Peyer's patch (tissue), 4 donors: ENCODE results near the gene FAF2. TPM values are rescaled to one million over a fixed set of nuclear protein-coding genes. Genes with fewer than 3 reads are reported as not detected.
A peak's percentile ranks its signal among the peaks of the same experiment; 100 is the strongest.

Experiments
- DNase-seq, 3 donors: peaks; one replicate each; pipeline ENCODE4 v3.0.0-alpha.2; 2017 to 2019
- H3K27ac ChIP-seq, 4 donors: fragments of 200-600 bp; sonication (generic); one replicate each; pipeline ENCODE4 v1.5.1; 2016 to 2019
- H3K27me3 ChIP-seq, 2 donors: fragments of 200-600 bp; sonication (generic); one replicate each; pipeline ENCODE4 v1.5.1; 2019
- H3K36me3 ChIP-seq, 3 donors: fragments of 200-600 bp; sonication (generic); one replicate each; pipeline ENCODE4 v1.5.1; 2016 to 2019
- H3K4me1 ChIP-seq, 4 donors: fragments of 200-600 bp; sonication (generic); one replicate each; pipeline ENCODE4 v1.5.1; 2016 to 2019
- H3K4me3 ChIP-seq, 4 donors: fragments of 200-600 bp; sonication (generic); 1 replicate in 3 of 4; 2 replicates in 1 of 4; pipeline ENCODE4 v1.5.1; 2016 to 2019; ENCODE audit warnings: mild to moderate bottlenecking in 1 of 4
- H3K9me3 ChIP-seq, 4 donors: fragments of 200-600 bp; sonication (generic); one replicate each; pipeline ENCODE4 v1.5.1; 2016 to 2019; ENCODE audit warnings: mild to moderate bottlenecking in 1 of 4
- POLR2A ChIP-seq, 2 donors: fragments of 450-650 bp; IDR thresholded peaks; one replicate each; pipeline ENCODE4 v1.5.1; 2017; ENCODE audit warnings: antibody characterized with exemption in 2 of 2, mild to moderate bottlenecking in 2 of 2, moderate library complexity in 2 of 2
- total RNA-seq, 4 donors: library from RNA; depleted of rRNA; stranded (reverse); fragments of >200 nt; gene quantifications; one replicate each; pipeline ENCODE4 v1.1.0, GENCODE V29; 2016
- TF ChIP-seq, protein P1 (sequence below), 6 experiments: fragments of 450-650 bp in 4 of 6; fragments of 200-600 bp in 2 of 6; sonication (generic) in 1 of 6; IDR thresholded peaks; one replicate each; pipeline ENCODE4 v1.5.1; 2017 to 2019; ENCODE audit warnings: antibody characterized with exemption in 6 of 6, mild to moderate bottlenecking in 3 of 6, moderate library complexity in 1 of 6

Gene FAF2
- total RNA-seq, 4 donors from 2014 or later, result 18.2 to 41.5 (median 32.4) TPM

DNA sequence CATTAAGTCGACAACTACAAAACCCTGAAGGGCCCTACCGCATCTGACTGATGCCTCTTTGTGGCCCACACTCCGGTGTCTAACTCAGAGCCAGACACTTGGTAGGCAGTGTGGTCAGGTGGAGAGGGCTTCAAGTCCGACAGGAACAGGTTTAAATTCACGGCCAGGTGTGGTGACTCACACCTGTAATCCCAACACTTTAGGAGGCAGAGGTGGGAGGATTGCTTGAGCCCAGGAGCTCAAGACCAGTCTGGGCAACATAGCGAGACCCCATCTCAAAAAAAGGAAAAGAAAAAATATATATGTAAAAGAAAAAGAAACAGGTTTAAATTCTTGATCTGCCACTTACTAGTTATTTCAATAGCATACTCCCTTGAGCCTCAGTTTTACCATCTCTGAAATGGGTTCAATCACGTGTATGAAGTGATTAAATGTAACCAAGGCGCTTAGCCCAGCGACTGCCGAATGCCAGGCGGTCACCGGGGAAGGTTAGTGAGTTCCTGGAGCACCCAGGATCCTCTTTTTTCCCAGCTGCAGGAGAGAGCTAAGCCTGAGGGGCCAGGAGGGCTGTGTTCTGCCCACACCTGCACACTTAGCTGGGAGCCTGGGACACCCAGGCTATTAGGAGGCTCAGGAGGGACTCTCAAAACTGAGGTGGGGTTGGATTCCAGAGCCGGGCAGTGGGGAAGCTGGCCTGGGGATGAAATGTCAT is 32.8 kb upstream of the FAF2 start:
- TF ChIP-seq, protein P1, sequence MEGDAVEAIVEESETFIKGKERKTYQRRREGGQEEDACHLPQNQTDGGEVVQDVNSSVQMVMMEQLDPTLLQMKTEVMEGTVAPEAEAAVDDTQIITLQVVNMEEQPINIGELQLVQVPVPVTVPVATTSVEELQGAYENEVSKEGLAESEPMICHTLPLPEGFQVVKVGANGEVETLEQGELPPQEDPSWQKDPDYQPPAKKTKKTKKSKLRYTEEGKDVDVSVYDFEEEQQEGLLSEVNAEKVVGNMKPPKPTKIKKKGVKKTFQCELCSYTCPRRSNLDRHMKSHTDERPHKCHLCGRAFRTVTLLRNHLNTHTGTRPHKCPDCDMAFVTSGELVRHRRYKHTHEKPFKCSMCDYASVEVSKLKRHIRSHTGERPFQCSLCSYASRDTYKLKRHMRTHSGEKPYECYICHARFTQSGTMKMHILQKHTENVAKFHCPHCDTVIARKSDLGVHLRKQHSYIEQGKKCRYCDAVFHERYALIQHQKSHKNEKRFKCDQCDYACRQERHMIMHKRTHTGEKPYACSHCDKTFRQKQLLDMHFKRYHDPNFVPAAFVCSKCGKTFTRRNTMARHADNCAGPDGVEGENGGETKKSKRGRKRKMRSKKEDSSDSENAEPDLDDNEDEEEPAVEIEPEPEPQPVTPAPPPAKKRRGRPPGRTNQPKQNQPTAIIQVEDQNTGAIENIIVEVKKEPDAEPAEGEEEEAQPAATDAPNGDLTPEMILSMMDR (IDR thresholded peaks at IDR 0.05), result no peak
- no peak for TF ChIP-seq POLR2A (IDR thresholded peaks at IDR 0.05)
- no peak for DNase-seq

DNA sequence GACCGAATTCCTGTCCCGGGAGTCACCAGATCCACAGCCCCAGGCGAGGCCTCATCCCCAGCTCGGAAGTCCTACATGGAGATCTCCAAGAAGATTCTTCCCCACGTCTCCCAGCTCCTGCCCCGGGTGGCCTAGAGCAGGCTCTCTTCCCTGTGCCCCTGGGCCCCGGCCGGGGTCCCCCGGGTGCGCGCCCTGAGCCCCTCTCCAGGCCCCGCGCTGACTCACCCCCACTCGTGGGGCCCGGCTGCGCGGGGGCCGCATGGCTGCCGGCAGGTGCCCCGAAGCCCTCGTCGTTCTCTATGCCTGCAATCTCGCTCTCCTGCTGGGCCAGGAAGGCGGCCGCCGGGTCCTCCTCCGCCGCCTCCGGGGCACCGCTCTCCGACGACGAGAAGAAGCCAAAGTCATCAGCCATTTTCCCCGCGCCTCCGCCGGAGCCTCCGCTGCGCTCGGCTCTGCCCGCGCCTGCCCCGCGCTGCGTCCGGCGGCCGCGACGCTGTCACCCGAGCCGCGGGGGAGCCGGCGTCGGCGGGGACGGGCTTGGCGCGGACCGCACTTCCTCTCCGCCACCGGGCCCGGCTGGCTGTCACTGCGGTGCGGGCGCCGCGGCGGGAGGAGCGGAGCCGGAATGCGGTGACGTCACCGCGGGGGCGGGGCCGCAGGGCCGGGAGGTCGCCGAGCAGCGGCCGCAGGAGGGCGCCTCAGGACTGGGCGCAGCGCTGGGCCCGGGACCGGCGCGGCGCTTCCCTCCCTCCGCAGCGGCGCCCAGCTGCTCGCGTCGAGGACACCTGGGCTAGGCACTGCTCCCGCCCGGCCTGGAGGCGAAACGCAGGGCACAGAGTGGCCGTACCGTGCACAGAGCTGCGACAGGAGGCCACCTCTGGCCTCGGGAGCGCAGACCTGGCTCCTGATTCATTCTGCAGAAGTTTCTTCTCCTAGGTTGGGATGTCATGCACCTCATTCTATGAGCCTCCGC is 31.9 kb upstream of the FAF2 start, which contains the start of gene CLTB:
Gene CLTB, minus strand, starts transcription at position 588 of the 973 bp plus-strand sequence. Its CDS starts 176 bp downstream, at position 412.
- Histone ChIP-seq H3K27ac (peak within 1 kb of the TSS; percentile 84 to 98 (median 92)), H3K4me3 (peak within 1 kb of the TSS; percentile 83 to 99 (median 91)), H3K36me3 (no peaks in the 10 kb centered on the region), H3K27me3 (no peaks in the 10 kb centered on the region), H3K9me3 (no peaks in the 10 kb centered on the region), H3K4me1 (peaks cover 2 to 47% (median 10%) of the 10 kb centered on the region in 4 donors)
- peak; percentile 88 to 97 (median 96) for DNase-seq
- TF ChIP-seq POLR2A (IDR thresholded peaks at IDR 0.05), result peak; percentile 59 to 96
- TF ChIP-seq, protein P1 (IDR thresholded peaks at IDR 0.05), result peak; percentile 76 to 100 (median 92)

More for the DNA sequence above, 32.8 kb upstream of the FAF2 start:
- Histone ChIP-seq H3K9me3 (no peaks in the 10 kb centered on the region), H3K27ac (peak overlapping the region; percentile 84 to 98 (median 92)), H3K4me3 (peak overlapping the region; percentile 83 to 99 (median 91)), H3K36me3 (peaks cover 0 to under 1% (median 0%) of the 10 kb centered on the region in 3 donors), H3K4me1 (peaks cover 2 to 50% (median 10%) of the 10 kb centered on the region in 4 donors), H3K27me3 (no peaks in the 10 kb centered on the region)

DNA sequence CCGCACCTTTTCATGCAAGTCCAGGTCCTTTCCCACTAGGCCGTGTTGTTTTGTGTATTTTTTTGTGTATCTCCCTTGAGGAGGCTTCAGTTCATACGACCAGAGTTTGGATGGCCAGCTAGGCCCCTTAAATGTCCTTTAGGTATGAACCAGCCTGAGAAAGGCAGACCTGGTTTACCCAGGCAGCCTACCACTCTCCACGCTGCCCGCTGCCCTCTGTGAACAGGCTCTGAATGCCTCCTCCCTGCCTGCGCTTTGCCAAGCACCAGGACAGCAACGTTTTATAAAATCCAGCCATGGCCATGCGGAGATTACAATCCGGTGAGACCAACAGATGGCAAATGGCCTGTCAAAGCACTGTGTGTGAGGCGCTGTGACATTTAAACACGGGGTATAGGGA is 31.2 kb upstream of the FAF2 start:
- Histone ChIP-seq H3K4me3 (peak overlapping the region in 3 of 4 donors; percentile 83 to 91 (median 91)), H3K9me3 (no peaks in the 10 kb centered on the region), H3K27me3 (no peaks in the 10 kb centered on the region), H3K36me3 (no peaks in the 10 kb centered on the region), H3K27ac (peak overlapping the region; percentile 84 to 98 (median 92)), H3K4me1 (peaks cover 2 to 41% (median 10%) of the 10 kb centered on the region in 4 donors)
- TF ChIP-seq, protein P1 (IDR thresholded peaks at IDR 0.05), result no peak
- no peak for TF ChIP-seq POLR2A (IDR thresholded peaks at IDR 0.05)
- DNase-seq, result no peak

DNA sequence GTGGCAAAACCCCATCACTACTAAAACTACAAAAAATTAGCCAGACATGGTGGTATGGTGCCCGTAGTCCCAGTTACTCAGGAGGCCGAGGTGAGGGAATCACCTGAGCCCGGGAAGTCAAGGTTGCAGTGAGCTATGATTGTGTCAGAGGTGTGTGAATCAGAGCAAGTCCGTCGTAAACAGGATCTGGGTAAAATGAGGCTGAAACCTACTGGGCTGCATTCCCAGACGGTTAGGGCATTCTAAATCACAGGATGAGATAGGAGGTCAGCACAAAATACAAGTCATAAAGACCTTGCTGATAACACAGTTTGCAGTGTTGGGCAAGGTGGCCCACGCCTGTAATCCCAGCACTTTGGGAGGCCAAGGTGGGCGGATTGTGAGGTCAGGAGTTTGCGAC is 29.9 kb upstream of the FAF2 start:
- no peaks in the 10 kb centered on the region for H3K9me3 ChIP-seq
- peak in 1 of 3 donors; percentile 79 for DNase-seq
- no peaks in the 10 kb centered on the region for H3K36me3 ChIP-seq
- TF ChIP-seq, protein P1 (IDR thresholded peaks at IDR 0.05), result no peak
- TF ChIP-seq POLR2A (IDR thresholded peaks at IDR 0.05), result no peak
- no peaks in the 10 kb centered on the region for H3K27me3 ChIP-seq
- peaks cover 2 to 30% (median 10%) of the 10 kb centered on the region in 4 donors for H3K4me1 ChIP-seq
- peak overlapping the region in 1 of 4 donors; percentile 56 for H3K27ac ChIP-seq
- H3K4me3 ChIP-seq, result no peak overlapping the region

DNA sequence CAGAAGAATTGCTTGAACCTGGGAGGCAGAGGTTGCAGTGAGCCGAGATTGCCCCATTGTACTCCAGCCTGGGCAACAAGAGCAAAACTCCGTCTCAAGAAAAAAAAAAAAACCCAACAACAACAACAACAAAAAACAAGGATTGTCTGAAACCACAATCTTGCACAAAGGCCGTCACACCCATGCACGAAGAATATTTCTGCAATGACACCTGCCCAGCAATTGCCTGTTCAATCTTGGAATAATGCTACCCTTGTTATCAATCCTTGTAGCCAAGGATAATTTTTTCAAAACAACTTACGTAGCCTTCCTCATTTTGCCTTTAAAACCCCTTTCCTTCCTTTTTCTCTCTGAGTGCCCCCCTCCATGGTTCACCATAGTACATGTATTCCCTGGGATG is 28.1 kb upstream of the FAF2 start:
- no peaks in the 10 kb centered on the region for H3K9me3 ChIP-seq
- H3K4me3 ChIP-seq, result no peak overlapping the region
- TF ChIP-seq, protein P1 (IDR thresholded peaks at IDR 0.05), result no peak
- no peak for TF ChIP-seq POLR2A (IDR thresholded peaks at IDR 0.05)
- H3K4me1 ChIP-seq, result peaks cover 2 to 11% (median 9%) of the 10 kb centered on the region in 4 donors
- H3K36me3 ChIP-seq, result no peaks in the 10 kb centered on the region
- no peak overlapping the region for H3K27ac ChIP-seq
- no peak for DNase-seq
- no peaks in the 10 kb centered on the region for H3K27me3 ChIP-seq
